Endothelial cell of umbilical vein (primary cell): Measurements from ENCODE around the gene SCN3B. TPM values are rescaled to one million over a fixed set of nuclear protein-coding genes. Genes with fewer than 3 reads are reported as not detected.

Source experiments
- BruUV-seq: library from RNA; stranded (reverse); fragments of 400-500 nt; replicated peaks from 2 replicates; lab custom pipeline; 2021; lab: Mats Ljungman, UMichigan
- CTCF ChIA-PET: fragments of 300-600, 350-600 bp; sonication (Branson Sonifier 250); formaldehyde crosslinking; loops from one replicate; lab custom pipeline; 2021; ENCODE audit warnings: antibody characterized with exemption, inconsistent platforms; lab: Charles Lee
- POLR2A ChIA-PET: fragments of 300-600, 350-600 bp; sonication (Branson Sonifier 250); formaldehyde crosslinking; loops from one replicate; lab custom pipeline; 2021; ENCODE audit warnings: antibody characterized with exemption, inconsistent platforms; lab: Charles Lee
- DNase-seq: peaks from one replicate; pipeline ENCODE4 v3.0.0-alpha.2; 2011; ENCODE audit warnings: low read depth, low spot score
- FAIRE-seq: peaks from 2 replicates; lab custom pipeline; 2011; peaks lifted over from hg19 to GRCh38; lab: Jason Lieb, UNC
- H2AFZ ChIP-seq: 2 replicates; pipeline ENCODE4 v1.6.0; 2012; ENCODE audit warnings: low read depth, low read length, control low read depth, inconsistent platforms
- H3K27ac ChIP-seq: 2 replicates; pipeline ENCODE4 v1.5.1; 2011; ENCODE audit warnings: low read depth, mild to moderate bottlenecking, control low read depth, low read length, moderate library complexity; ENCODE audit not compliant: insufficient read depth
- H3K27me3 ChIP-seq, 2 experiments: 2 replicates each; pipeline versions ENCODE4 v1.6.0 to v1.6.1; 2011; ENCODE audit warnings: low read length in 2 of 2, mixed read lengths in 1 of 2; ENCODE audit not compliant: control insufficient read depth in 2 of 2, insufficient read depth in 2 of 2
- H3K36me3 ChIP-seq, 2 experiments: 2 replicates in 1 of 2; 3 replicates in 1 of 2; pipeline ENCODE4 v1.5.1; 2011; ENCODE audit warnings: low read length in 2 of 2, mild to moderate bottlenecking in 1 of 2, moderate library complexity in 1 of 2; ENCODE audit not compliant: control insufficient read depth in 2 of 2, insufficient read depth in 2 of 2; ENCODE audit errors: extremely low read depth in 1 of 2
- H3K4me1 ChIP-seq: 3 replicates; pipeline ENCODE4 v1.5.1; 2011; ENCODE audit warnings: mild to moderate bottlenecking, low read length; ENCODE audit not compliant: control insufficient read depth, insufficient read depth; ENCODE audit errors: extremely low read depth
- H3K4me2 ChIP-seq: 2 replicates; pipeline ENCODE4 v1.6.1; 2011; ENCODE audit warnings: low read length, control low read depth, mixed read lengths; ENCODE audit not compliant: insufficient read depth
- H3K4me3 ChIP-seq, 3 experiments: fragments of 200-600 bp in 1 of 3; sonication (generic), shearing (Covaris generic) in 1 of 3; replicated peaks in 1 of 3; 2 replicates each; pipeline ENCODE4 v1.5.1; 2011 to 2016; ENCODE audit warnings: control low read depth in 3 of 3, low read length in 3 of 3, mild to moderate bottlenecking in 2 of 3, inconsistent platforms in 1 of 3, low read depth in 1 of 3, moderate library complexity in 1 of 3; ENCODE audit not compliant: insufficient read depth in 1 of 3
- H3K79me2 ChIP-seq: 2 replicates; pipeline ENCODE4 v1.6.0; 2012; ENCODE audit warnings: low read length, inconsistent platforms; ENCODE audit not compliant: control insufficient read depth, insufficient read depth
- H3K9ac ChIP-seq: replicated peaks from 2 replicates; pipeline ENCODE3; 2011; ENCODE audit warnings: low read length, control low read depth; ENCODE audit not compliant: insufficient read depth; ENCODE audit errors: extremely low read depth
- H3K9me1 ChIP-seq: replicated peaks from 3 replicates; pipeline ENCODE4 v1.6.0; 2011; ENCODE audit warnings: mild to moderate bottlenecking, low read length; ENCODE audit not compliant: control insufficient read depth, insufficient read depth; ENCODE audit errors: extremely low read depth
- H3K9me3 ChIP-seq: replicated peaks from 2 replicates; pipeline ENCODE4 v1.5.1; 2012; ENCODE audit warnings: low read length, inconsistent platforms; ENCODE audit not compliant: control insufficient read depth, insufficient read depth
- H4K20me1 ChIP-seq: replicated peaks from 2 replicates; pipeline ENCODE3; 2011; ENCODE audit warnings: mild to moderate bottlenecking, low read length; ENCODE audit not compliant: control insufficient read depth, insufficient read depth; ENCODE audit errors: extremely low read depth
- CTCF ChIP-seq, 2 donors: IDR thresholded peaks; 1 replicate in 1 of 2; 2 replicates in 1 of 2; pipeline ENCODE4 v1.5.1; 2011; ENCODE audit warnings: low read length in 2 of 2, mild to moderate bottlenecking in 2 of 2, moderate library complexity in 2 of 2, control low read depth in 1 of 2, inconsistent platforms in 1 of 2, low read depth in 1 of 2; ENCODE audit not compliant: insufficient read depth in 1 of 2; ENCODE audit errors: extremely low read depth in 1 of 2
- EZH2 ChIP-seq: IDR thresholded peaks from 2 replicates; pipeline ENCODE4 v1.6.1; 2012; ENCODE audit warnings: borderline replicate concordance, low read depth, mild to moderate bottlenecking, moderate library complexity, low read length, inconsistent platforms; ENCODE audit not compliant: severe bottlenecking
- FOS ChIP-seq: IDR thresholded peaks from 2 replicates; pipeline ENCODE4 v1.6.1; 2011; ENCODE audit warnings: mild to moderate bottlenecking, low read length, moderate library complexity, borderline replicate concordance; ENCODE audit not compliant: insufficient read depth
- GATA2 ChIP-seq: IDR thresholded peaks from 2 replicates; pipeline ENCODE4 v1.7.0; 2011; ENCODE audit warnings: low read depth, mild to moderate bottlenecking, moderate library complexity, mixed read lengths, low read length; ENCODE audit not compliant: insufficient read length, insufficient read depth
- JUN ChIP-seq: IDR thresholded peaks from 2 replicates; pipeline ENCODE4 v1.6.1; 2011; ENCODE audit warnings: borderline replicate concordance, low read depth; ENCODE audit not compliant: insufficient read length, insufficient read depth
- MYC ChIP-seq: IDR thresholded peaks from one replicate; pipeline ENCODE4 v1.6.1; 2011; ENCODE audit warnings: mild to moderate bottlenecking, low read depth, low read length
- POLR2A ChIP-seq: IDR thresholded peaks from 2 replicates; pipeline ENCODE4 v1.6.1; 2012; ENCODE audit warnings: low read depth, mild to moderate bottlenecking, control low read depth, low read length
- POLR2AphosphoS5 ChIP-seq: IDR thresholded peaks from 2 replicates; pipeline ENCODE4 v1.6.1; 2012; ENCODE audit warnings: low read depth, mild to moderate bottlenecking, control low read depth, low read length, moderate library complexity; ENCODE audit not compliant: insufficient read depth
- dilution Hi-C: fragments of 300-500 bp; cut with MboI; formaldehyde crosslinking; loops from one replicate; pipeline ENCODE4 v1.15.0; 2019; ENCODE audit warnings: low sequenced_read_pairs; ENCODE audit not compliant: extremely low pct_ligation_motif_present
- intact Hi-C: fragments of 100-400 bp; cut with micrococcal nuclease; formaldehyde crosslinking; loops from one replicate; pipeline ENCODE4 v1.10.0; 2022
- polyA plus RNA-seq, 4 experiments: library from polyadenylated mRNA; depleted of rRNA in 3 of 4; stranded (reverse) in 3 of 4; unstranded in 1 of 4; fragments of >200 nt; gene quantifications; 2 replicates each; pipeline versions ENCODE4 v1.2.1 to v1.2.3, GENCODE V29; 2011 to 2012; ENCODE audit warnings: missing spikeins in 1 of 4
- total RNA-seq: library from RNA; stranded (reverse); gene quantifications from 2 replicates; pipeline ENCODE4 v1.2.3, GENCODE V29; 2021
- TF ChIP-seq, protein P1 (sequence below): IDR thresholded peaks from 2 replicates; pipeline ENCODE4 v1.6.1; 2011; ENCODE audit not compliant: insufficient read depth, insufficient read length

The SCN3B gene
- total and polyA plus RNA-seq, 2 donors (not counting 3 experiments of a cell fraction or from before 2014, with no cell fraction given) = 0.72 to 1.4 TPM

DNA sequence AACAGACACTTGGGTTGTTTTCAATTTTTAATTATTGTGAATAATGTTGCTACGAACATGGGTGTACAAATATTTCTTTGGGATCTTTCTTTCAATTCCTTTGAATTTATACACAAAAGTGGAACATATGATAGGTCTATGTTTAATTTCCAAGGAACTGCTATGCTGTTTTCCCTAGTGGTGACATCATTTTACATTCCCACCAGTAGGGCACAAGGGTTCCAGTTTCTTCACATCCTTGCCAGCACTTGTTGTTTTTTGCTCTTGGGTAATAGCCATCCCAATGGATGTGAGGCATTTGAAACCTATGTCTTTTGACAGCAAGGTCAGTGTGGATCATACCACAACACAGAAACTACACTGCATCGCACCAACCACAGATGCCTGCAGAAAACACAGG, 41.8 kb upstream of the SCN3B start:
- dilution Hi-C loops (no loop called here), intact Hi-C loops (no loop called here)
- DNase-seq (no peak), FAIRE-seq (no peak)
- POLR2A ChIA-PET = no interaction called here
- Histone ChIP-seq H3K9me1 (no peaks in the 10 kb centered on the region), H3K4me1 (no peaks in the 10 kb centered on the region), H3K27ac (no peak overlapping the region), H3K36me3 (no peaks in the 10 kb centered on the region), H3K79me2 (no peaks in the 10 kb centered on the region), H3K4me2 (no peak overlapping the region), H3K9me3 (no peaks in the 10 kb centered on the region), H3K27me3 (peaks cover 0 to 2% of the 10 kb centered on the region in 2 experiments), H3K9ac (no peak overlapping the region), H4K20me1 (no peaks in the 10 kb centered on the region), H3K4me3 (no peak overlapping the region), H2AFZ (no peak overlapping the region)
- CTCF ChIA-PET = no interaction called here
- BruUV-seq = no TSS peak
- TF ChIP-seq FOS (no peak), POLR2AphosphoS5 (no peak), POLR2A (no peak), MYC (no peak), JUN (no peak), GATA2 (no peak), EZH2 (no peak), CTCF (IDR thresholded peaks at IDR 0.05; ENCODE audit: extremely low read depth in 1 of 2, insufficient read depth in 1 of 2, low read depth in 1 of 2, low read length in 2 of 2) (no peak)
- TF ChIP-seq, protein P1, sequence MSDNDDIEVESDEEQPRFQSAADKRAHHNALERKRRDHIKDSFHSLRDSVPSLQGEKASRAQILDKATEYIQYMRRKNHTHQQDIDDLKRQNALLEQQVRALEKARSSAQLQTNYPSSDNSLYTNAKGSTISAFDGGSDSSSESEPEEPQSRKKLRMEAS = no peak
